GM12801 (cell line): ENCODE results near the gene RUNX1.

Experiments
- TF ChIP-seq, protein P1 (sequence below): IDR thresholded peaks from one replicate; pipeline ENCODE4 v1.5.1; 2011; ENCODE audit warnings: control low read depth; ENCODE audit not compliant: insufficient read length; ENCODE audit errors: extremely low read depth

Gene RUNX1

DNA sequence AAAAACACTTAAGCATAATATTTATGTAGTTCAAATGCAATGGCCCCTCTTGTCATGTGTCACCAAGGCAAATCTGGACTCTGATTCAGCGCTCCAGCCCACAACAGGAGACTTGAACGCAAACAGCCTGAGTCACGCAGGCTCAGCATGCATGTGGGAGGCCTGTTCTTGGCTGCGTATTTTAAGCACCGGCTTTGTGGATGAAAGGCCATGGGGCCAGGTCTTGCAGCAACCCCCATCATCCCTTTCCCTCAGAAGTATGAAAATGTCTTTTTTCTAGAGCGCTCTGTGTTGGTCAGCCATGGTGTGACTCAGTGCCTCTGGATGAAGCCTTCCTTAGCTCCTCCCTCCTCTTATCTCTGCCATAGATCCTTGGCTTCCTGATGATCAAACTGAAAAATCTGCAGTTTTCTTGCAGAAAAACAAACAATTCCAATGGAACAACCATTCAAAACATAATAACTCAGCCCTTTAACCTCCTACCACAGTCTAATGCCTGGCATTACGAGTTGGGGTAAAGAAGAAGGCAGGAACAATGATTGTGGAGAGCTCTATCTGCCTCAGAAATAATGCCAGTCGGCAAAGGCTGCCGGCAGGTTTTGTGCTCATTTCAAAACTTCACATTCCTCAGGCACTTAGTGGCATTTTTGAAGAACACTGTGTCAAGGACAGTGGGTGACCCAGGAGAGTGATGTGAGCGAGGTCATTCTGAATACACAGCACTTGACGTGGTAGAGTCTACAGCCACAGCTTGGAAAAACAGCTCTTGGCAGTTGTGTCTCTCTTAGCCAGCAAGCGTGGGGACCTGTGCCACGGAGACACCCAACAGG, 212.8 kb downstream of the RUNX1 start:
- TF ChIP-seq, protein P1, sequence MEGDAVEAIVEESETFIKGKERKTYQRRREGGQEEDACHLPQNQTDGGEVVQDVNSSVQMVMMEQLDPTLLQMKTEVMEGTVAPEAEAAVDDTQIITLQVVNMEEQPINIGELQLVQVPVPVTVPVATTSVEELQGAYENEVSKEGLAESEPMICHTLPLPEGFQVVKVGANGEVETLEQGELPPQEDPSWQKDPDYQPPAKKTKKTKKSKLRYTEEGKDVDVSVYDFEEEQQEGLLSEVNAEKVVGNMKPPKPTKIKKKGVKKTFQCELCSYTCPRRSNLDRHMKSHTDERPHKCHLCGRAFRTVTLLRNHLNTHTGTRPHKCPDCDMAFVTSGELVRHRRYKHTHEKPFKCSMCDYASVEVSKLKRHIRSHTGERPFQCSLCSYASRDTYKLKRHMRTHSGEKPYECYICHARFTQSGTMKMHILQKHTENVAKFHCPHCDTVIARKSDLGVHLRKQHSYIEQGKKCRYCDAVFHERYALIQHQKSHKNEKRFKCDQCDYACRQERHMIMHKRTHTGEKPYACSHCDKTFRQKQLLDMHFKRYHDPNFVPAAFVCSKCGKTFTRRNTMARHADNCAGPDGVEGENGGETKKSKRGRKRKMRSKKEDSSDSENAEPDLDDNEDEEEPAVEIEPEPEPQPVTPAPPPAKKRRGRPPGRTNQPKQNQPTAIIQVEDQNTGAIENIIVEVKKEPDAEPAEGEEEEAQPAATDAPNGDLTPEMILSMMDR = no peak

DNA sequence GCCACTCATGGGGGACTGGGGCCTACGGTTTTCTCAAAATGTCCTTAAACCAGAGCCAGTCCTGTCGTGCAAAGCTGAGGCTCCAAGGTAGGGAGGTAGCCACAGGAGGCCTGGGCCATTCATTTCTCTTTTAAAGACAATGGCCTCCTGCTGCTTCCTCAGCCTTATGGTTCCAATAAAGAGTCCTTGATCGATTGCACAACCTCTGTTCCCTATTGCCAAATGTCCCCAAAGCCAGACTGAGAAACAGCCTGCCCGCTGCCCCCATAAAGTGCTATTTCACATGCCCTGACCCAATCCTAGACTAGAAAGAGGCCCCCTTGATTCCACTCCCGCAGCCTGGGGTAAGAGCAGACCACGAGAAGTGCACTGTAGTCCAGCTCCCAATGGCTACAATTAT, 213.6 kb downstream of the RUNX1 start:
- TF ChIP-seq, protein P1 = no peak

DNA sequence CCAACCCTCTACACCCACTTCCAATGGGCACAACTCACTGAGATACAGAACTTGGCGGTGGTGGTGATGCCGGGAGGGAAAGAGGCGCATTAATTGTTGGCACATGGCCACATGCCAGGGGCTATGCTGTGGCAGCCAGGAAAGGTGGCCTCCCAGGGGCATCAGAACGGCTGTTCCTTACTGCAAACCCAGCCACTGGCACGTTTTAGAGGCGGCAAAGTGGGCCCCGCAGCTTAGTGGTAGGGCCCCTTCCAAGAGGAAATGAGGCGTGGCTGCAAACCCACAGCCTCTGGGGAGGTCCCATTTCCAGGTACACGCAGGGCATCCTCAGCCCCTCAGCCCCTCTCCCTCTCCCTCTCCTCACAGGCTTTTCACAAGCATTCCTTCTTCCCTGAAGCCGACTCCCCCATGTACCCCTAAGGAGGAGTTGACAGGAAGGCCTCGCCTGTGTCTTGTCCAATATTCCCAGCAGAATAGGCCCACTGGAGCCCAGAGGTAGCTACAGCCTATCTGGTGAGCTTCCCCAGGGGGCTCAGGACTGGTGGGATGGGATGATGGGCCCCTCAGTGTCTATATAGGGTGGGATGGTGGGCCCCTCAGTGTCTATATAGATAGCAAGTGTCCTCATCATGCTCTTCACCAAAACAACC, 214.1 kb downstream of the RUNX1 start:
- TF ChIP-seq, protein P1 = no peak

DNA sequence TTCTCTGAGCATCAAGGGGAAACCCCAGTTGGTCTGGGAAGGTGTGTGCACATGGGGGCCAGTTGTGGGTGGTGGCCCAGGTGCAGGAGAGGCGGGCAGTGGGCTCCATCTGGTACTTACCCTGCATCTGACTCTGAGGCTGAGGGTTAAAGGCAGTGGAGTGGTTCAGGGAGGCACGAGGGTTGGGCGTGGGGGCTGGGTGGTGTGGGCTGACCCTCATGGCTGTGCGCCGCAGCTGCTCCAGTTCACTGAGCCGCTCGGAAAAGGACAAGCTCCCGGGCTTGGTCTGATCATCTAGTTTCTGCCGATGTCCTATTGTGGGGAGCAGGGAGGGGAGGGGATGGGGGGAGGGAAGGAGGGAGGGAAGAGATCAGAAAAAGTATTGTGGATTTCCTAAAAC, 214.8 kb downstream of the RUNX1 start:
- TF ChIP-seq, protein P1 = no peak

DNA sequence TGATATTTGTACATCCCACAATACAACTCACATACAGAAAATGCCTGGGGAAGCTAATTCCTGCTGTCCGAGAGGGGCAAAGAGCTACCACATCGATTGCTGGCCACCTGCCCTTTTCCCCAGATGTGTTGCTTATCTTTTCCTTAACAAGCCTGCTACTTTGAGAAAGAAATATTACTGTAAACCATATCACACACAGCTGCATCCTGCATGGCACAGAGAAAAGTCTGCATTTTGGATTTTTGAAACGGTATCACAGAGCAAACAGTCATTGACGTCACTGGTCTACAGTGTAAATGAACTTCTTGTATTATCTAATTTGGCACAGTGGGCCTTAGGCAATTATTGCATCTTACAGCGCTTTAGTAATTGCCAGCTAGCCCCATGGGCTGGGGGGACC, 215.6 kb downstream of the RUNX1 start:
- TF ChIP-seq, protein P1 = no peak

DNA sequence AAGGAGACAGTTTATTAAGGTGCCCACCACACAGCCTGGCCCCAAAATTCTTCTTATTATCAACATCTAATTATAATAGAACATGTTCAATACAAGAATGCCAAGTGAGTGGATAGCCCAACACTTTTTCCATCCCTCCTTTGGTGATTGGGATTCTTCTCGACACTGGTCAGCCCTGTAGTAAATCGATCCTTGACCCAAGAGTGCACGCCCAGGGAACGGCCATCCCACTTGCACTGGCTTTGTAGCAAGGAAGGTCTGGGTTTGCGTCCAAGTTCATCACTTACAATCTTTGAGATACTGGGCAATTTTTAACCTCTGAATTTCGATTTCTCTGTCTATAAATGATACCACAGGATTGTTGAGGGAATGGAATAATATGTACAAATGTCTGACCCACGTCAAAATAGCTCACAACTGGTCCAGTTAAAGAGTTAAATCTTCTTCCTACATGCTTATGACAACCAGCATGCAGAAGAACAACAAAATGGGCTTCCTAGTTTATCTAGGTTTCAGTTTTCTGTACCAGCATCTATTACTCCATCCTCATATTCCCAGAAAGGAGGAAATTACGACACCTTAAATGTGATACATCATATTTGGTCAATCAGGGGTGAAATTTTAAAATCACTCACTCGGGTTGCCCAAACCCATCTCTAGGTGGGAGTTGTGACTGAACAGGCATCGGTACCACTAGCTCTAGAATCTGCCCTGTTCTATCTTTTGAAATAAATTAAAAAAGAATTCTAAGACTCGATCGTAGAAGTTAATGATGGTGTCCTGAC, 218.5 kb downstream of the RUNX1 start:
- TF ChIP-seq, protein P1 = no peak
